Activated T-cell treated with anti-CD3 and anti-CD28 coated beads for 1 hour (primary cell): ENCODE results near the gene KCNH5.

ENCODE experiments used
- DNase-seq: peaks from one replicate; pipeline ENCODE4 v3.0.0-alpha.2; 2020; ENCODE audit warnings: low read depth

KCNH5 gene, protein sequence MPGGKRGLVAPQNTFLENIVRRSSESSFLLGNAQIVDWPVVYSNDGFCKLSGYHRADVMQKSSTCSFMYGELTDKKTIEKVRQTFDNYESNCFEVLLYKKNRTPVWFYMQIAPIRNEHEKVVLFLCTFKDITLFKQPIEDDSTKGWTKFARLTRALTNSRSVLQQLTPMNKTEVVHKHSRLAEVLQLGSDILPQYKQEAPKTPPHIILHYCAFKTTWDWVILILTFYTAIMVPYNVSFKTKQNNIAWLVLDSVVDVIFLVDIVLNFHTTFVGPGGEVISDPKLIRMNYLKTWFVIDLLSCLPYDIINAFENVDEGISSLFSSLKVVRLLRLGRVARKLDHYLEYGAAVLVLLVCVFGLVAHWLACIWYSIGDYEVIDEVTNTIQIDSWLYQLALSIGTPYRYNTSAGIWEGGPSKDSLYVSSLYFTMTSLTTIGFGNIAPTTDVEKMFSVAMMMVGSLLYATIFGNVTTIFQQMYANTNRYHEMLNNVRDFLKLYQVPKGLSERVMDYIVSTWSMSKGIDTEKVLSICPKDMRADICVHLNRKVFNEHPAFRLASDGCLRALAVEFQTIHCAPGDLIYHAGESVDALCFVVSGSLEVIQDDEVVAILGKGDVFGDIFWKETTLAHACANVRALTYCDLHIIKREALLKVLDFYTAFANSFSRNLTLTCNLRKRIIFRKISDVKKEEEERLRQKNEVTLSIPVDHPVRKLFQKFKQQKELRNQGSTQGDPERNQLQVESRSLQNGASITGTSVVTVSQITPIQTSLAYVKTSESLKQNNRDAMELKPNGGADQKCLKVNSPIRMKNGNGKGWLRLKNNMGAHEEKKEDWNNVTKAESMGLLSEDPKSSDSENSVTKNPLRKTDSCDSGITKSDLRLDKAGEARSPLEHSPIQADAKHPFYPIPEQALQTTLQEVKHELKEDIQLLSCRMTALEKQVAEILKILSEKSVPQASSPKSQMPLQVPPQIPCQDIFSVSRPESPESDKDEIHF

DNA sequence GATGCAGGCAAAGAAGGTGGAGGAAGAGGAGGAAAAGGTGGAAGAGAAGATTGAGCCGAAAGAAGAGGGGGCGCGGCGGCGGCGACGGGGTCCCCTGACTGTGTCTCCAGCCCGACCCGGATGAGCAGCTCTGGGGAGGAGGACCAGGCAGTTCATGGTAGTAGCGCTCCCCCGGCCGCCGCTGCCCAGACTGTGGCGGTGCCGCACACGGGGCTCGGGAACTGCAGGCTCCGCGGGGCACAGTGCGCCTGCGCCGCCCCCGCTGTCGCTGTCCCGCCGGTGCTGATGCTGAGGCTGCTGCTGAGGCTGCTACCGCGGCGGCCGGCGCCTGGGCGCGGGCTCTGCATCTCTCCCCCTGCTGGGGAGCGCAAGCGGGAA, at the start of gene KCNH5:
TSS of gene KCNH5 (minus strand) at position 225 of the 378 bp plus-strand sequence. CDS start 272 bp downstream, outside the sequence.
- no peak for DNase-seq

DNA sequence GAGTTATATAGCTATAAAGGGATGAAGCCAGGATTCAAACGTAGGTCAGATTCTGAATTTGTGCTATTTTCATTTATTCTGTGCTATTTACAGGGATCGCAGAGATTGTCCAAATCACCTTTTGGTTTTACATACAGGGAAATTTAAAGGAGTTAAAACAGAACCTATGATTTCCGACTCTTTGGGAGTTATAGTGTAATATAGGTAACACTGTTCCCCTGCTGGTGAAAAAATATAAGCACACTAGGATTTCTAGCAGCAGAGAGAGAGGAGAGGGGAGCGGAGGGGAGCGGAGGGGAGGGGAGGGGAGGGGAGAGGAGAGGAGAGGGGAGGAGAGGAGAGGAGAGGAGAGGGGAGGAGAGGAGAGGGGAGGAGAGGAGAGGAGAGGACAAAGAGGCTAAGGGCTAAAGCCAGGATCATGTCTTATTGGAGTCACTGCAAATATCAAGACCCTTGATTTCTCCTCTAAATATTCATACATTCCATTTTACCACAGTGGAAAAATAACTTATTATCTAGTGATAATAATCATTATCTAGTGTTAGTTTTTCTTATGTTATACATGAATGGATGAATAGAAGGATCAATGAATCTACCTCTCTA, 46.2 kb upstream of the KCNH5 start:
- no peak for DNase-seq

DNA sequence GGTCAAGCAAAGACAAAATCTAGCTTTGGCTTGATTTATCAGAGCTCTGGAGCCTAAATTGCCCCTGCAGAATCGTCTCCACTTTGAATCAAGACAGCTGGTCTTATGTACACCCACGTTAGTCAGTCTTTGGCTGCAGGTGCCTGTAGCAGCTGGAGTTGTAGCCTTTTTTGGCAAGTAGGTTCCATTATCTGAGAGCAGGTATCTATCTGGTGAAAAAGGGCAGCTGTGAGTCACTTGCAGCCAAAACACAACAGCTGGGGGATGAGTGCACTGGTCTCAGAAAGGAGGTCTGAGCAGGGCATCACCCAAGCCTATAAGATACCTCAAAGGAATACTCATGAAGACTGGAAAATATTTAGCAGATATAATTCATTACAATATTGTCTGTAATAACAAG, 43.6 kb upstream of the KCNH5 start:
- no peak for DNase-seq

DNA sequence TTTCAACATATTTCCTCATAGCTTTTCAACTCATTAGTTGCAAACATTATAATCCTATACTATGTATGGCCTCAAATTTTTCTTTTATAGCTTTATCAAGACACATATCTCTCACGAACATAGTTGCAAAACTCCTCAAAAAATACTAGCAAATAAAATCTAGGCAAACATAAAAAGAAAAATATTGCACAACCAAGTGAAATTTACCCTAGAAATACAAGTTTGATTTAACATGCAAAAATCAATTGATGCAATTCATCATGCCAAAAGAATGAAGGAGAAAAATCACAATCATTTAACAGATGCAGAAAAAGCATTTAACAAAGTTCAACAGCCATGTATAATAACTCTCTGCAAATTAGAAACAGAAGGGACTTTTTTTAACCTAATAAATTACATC, 33.3 kb upstream of the KCNH5 start:
- no peak for DNase-seq

DNA sequence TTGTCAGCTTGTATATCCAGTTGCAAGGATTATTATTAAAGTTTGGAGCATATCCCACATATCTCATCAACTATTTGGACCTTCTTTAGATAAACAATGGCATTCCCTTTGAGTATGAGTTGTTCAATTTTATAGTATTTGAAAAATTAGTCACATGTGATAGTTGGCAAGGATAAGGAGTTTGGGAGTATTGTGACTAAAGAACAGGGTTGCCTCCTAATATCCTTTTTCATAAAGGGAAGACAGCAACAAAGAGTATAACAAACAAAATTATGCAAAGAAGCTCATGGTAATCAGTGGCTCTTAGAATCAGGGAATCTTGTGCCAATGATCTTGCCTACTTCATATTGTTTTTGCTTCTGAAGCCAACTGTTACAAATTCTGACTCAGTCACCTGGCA, 31.2 kb upstream of the KCNH5 start:
- DNase-seq = no peak

DNA sequence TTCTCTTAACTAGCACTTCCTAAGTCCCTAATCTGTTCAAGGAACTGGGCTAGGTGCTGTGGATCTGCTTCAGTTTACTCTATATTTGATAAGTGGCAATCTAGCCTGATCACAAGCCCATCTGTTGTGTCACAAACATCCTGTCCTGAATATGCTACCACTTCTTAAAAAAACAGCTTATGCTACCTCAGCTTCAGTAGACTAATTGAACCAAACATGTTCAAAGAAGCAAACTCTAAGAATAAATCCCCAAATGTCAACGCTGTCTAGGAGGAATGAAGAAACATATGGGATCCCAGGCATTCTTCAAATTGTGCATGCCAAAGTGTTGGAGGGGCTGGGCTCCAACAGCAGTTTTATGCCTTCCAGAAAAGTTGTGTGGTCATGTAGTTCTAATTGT, 10.4 kb upstream of the KCNH5 start:
- DNase-seq = no peak

DNA sequence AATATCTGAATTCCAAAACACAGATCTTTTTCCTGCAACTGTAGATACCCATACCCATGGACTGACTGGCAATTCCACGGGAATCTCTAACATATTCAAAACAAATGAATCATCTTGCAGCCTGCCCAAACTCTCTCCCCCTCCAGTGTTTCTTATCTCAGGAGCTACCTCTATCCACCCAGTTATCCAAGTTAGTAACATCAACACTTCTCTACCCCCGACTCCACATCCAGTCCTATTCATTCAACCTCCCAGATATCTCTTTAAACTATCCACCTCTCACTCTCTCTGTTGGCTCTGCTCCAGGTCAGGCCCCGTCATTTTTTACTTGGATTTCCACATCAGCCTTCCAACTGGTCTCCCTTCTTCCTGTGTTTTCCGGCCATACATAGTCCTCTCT, 6.7 kb upstream of the KCNH5 start:
- DNase-seq = no peak

DNA sequence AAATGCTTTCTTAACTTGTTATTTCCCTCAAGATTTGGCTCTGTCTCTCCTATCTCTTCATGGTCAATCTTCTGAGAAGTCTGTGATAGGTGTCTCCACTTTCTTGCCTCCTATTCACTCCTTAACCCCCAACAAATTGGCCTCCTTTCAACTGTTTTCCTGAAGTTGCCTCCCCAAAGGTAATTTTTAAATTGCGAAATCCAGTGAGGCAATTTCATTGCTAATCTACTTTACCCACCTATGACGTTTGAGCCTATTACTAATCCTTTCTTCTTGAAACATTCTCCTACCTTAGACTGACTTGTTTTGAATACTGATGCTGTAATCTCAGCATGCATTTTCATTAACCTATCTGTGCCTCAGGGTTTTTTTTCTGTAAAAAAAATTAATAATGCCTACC, 6.0 kb upstream of the KCNH5 start:
- no peak for DNase-seq

DNA sequence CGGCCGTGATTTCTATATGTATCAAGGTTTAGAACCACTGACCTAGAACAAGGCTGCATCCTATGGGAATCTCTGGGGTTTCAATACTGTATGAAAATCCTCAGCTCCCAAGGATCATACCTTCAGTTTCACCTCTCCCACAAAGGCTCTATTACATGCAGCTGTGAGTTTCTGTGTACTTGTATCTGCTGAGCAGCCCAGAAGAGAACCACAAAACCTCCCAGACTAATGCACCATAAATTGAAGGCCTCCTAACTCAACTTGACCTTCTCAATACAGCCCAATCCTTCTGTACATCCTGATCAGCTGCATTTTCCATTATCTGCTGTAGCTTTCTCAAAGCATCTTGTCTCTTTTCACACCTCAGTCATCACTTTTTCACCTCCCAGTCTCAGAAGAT, 5.4 kb upstream of the KCNH5 start:
- DNase-seq = no peak

DNA sequence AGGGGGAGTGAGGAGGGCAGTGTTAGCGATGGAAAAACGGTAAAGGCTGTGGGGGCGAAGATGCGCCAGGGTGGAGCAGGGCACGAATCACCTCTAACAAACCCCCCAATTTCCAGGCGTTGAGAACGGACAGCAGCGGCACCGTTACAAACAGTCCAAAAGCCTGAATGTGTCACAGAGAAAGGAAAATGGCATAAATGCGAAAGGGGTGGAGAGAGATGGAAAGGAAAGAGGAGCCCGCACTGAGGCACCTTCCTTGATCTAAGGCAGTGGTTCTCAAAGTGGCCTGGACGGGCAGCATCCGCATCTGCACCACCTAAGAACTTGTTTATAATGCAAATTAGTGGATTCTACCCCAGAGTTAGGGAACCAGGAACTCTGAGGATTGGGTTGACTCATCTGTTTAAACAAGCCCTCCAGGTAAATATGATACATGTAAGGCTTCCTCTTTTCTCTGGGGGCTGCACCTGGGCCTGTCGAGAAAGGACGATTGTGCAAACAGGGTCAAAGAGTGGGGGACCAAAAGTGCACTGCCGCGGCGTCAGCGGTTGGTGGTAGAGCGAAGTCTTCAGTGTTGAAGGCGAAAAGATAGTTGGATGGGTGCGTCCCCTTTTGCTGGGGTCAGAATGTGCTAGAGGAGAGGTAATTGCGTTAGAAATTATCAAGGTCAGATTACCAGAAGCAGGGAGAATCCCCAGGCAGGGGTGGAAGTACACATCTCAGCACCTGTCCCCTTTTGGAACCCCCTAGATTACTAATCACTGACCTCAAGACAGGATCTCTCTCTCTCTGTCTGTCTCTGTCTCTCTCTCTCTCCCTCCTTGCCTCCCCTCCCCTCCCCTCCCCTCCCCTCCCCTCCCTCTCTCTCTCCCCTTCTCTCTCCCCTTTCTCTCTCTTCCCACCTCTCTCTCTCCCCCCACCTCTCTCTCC, 1.3 kb upstream of the KCNH5 start:
- DNase-seq = no peak

DNA sequence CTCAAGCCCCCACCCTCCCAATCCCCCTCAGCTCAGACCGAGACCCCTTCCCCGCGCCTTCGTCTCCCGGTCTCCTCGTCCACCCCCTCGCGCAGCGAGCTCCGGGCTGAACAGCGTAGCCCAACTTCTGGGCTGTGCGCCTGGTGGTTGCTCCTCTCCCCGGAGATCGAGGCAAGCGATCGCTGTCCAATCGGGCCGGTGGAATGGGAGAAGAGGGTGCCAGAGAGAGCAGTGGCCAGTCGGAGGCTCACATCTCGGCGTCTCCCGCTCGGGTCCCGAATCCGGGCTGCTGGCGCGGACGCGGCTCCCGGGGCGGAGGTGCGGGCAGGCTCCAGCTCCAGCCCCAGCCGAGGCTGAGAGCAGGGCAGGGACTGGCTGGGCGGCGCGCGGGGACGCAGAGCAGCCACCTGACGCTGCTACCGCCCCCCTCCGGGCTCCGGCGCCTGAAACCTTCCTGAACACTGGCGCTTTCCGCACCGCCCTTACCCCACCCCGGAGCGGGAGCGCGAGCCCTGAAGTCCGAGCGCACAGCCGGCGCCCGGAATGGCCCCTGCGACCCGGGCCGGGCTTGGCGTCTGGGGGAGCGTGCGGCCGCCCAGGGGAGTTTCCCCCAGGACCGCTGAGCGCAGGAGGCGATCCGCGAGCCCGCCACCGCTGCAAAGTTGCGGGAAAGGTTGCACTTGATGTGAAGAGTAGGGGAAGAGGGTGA, 508 bp upstream of the KCNH5 start:
- no peak for DNase-seq

DNA sequence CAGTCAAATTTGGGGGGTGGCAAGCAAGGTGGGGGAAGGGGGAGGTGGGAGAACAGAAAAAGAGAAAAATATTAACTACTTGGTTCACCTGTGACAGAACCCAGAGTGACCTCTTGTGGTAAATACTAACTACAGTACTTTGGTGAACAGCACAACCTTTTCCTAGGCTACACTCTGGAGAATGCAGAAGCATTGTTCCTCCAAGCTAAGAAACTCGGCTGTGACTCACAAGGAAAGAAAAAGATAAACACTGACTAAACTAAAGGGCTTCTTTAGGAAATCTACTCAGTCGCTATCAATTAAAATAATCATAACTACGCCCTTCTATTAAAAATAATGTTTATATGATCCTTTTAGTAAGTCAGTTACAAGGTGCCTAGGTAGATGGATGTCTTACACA, 5.4 kb downstream of the KCNH5 start:
- DNase-seq = no peak

DNA sequence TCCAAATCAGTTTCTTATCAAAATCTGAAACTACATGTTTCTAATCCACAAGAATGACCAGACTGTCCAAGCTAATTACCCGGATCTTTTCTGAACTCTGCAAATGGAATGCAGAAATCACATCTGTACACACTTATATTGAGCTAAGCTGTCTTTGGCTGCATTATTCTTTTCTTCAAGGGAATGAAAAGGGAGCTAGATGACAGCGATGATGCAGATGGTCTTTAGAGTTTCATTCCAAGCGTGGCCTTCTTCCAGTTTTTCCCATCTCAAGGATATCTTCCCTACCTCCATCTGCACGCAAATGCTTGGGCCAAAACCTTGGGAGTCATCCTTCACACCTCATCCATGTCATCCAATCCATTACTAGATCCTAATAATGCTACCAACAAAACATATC, 12.6 kb downstream of the KCNH5 start:
- no peak for DNase-seq

DNA sequence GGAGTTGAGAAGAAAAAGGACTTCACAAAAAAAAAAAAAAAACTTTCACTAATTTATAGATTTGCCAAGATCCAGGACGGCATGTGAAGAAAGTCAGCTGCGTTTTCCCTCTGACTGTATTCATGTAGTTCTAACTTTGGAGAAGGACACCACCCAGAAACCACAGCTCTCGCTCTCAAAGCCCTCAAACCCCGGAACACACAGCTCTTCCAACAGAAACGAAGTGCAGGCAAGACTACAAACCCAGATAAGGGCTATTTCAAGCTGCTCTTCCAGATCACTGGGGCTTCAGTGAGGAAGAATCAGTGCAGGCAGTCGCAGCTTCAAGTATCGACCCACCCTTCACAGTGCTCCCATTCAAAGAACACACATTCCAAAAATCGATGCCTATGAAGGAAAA, 13.2 kb downstream of the KCNH5 start:
- no peak for DNase-seq

DNA sequence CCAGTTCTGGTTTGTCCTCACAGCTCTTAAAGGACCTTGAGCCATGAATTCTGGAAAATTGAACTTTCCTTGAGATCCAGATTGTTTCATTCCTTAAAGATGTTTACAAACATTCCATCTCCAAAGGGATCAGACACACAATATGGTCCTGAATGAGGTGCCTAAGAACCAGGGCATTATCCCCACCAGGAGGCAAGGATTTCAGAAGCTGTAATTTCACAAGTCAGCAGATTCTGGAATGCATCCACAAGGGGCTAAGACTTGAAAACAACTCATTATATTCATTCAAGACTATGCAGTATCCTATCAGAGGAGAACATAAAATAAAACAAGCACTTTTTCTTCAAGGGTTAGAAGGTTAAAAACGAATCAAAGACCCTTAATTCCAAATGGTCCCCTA, 15.1 kb downstream of the KCNH5 start:
- DNase-seq = no peak

DNA sequence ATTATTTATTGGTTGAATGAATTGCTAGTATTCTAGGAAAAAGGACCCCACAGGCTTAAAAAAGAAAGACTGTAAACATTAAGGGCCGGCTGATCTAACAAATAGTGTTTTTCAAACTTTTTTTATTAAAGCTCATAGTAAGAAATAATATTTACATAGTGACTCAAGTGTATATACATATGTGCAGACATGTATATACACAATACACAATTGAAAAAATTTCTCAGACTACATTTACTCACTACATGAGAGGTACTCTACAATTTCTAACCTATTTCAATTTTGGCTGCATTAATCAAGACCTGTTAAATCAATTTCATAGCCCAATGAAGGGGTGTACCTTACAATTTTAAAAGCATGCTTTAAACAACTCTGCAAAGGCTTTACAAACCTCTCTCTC, 17.5 kb downstream of the KCNH5 start:
- no peak for DNase-seq

DNA sequence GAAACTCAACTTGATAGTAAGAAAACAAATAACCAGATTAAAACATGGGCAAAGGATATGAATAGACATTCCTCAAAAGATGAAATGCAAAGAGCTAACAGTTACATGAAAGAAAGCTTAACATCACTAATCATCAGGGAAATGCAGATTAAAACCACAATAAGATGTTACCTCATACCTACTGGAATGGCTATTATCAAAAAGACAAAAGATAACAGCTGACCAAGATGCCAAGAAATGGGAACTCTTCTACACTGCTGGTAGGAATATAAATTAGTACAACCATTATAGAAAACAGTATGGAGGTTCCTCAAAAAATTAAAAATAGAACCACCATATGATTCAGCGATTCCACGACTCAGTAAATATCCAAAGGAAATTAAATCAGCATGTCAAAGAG, 18.8 kb downstream of the KCNH5 start:
- no peak for DNase-seq

DNA sequence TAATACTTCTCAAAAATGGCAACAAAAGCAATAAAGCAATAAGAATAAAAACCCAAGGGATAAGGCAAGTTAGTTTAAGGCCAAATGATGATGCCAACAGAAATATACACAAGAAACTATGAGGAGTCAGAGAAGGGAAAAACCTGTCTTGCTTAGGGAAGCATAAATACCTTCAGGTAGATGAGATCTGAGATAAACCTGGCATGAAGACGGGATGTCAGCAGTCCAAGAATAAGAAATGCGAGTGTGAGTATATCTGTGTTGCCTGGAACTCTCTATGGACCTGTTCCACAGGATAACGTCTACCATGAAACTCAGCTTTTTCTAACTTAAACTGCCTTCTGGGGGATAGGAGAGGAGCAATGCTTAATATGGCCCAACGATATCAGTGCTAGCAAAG, 30.6 kb downstream of the KCNH5 start:
- no peak for DNase-seq

DNA sequence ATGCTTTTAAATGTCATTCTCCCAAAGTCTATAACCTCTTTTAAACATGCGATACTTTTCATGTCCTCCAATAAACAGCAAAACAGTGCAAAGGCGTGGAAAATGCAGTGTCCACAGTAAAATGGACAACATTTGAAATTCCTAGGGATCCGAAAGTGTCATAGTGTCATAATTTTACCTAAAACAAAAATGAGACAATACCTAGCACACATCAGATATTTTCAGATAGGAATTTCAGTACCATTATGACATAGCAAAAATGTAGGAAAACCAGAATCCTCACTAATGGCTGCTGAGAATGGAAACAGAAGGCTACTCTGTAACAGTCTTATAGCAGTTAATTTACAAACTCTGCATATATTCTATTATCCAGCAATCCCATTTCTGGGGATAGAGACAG, 33.1 kb downstream of the KCNH5 start:
- DNase-seq = no peak

DNA sequence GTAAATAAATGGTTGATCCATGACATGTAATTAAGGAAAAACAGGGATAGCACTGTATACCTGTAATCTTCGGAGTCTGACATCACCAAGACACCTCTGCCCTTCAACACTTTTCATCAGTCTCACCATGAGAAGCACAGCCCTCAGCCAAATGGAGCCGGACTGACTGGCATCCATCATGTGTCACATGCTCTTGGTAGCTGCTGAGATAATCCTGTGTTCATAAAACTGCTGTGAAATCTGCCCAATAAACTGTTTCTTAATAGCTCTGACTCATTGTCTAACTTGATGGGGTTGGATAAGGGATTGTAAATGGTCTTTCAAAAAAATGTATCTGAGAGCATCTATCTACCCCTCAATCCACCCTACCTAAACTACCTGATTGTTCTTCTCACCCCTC, 33.6 kb downstream of the KCNH5 start:
- no peak for DNase-seq

DNA sequence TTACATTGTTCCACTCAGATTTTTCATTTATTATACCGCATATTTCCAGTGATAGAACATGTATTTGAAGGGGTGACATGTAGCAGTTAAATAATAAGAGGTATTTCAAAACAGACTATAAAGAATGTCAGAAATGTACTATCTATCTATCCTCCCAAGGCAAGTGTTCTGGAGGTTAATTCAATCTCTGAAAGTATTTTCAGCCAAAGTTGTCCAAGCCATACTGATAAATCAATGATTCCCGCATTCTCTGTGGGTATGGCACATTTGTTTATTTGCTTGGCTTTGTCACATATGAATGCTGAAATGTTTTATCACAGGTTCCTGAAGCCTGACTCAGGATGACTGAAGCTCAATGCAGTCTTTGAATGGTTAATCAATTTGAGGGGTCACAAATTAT, 35.8 kb downstream of the KCNH5 start:
- no peak for DNase-seq
